ENCODE results near the gene SLC13A3.

The SLC13A3 gene, protein sequence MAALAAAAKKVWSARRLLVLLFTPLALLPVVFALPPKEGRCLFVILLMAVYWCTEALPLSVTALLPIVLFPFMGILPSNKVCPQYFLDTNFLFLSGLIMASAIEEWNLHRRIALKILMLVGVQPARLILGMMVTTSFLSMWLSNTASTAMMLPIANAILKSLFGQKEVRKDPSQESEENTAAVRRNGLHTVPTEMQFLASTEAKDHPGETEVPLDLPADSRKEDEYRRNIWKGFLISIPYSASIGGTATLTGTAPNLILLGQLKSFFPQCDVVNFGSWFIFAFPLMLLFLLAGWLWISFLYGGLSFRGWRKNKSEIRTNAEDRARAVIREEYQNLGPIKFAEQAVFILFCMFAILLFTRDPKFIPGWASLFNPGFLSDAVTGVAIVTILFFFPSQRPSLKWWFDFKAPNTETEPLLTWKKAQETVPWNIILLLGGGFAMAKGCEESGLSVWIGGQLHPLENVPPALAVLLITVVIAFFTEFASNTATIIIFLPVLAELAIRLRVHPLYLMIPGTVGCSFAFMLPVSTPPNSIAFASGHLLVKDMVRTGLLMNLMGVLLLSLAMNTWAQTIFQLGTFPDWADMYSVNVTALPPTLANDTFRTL

GRCh38 chr20:46651091-46651962 lies at the start of gene SLC13A3:
Gene SLC13A3 (minus strand): TSS chr20:46651459. CDS start chr20:46651421, 38 bp downstream.
- Mint-ChIP-seq H3K4me1 (no peaks in the 10 kb centered on the region), H3K27me3 (peaks cover 36% of the 10 kb centered on the region), H3K9me3 (peaks cover 6% of the 10 kb centered on the region), H3K36me3 (ENCODE audit: low read depth) (no peaks in the 10 kb centered on the region), H3K27ac (no peak within 1 kb of the TSS), H3K4me3 (no peak within 1 kb of the TSS)
- no peak for ATAC-seq
- no peak for DNase-seq

- Mint-ChIP-seq H3K9me3 (no peaks in the 10 kb centered on the region), H3K36me3 (ENCODE audit: low read depth) (no peaks in the 10 kb centered on the region), H3K4me1 (no peaks in the 10 kb centered on the region), H3K27ac (no peak overlapping the region), H3K27me3 (peaks cover 29% of the 10 kb centered on the region), H3K4me3 (no peak overlapping the region)
- ATAC-seq = no peak
- no peak for DNase-seq
These were observed 49.8 kb upstream of the SLC13A3 start for GRCh38 chr20:46701057-46701456.

- ATAC-seq (no peak), DNase-seq (no peak)
- Mint-ChIP-seq H3K27ac (no peak overlapping the region), H3K4me3 (no peak overlapping the region), H3K36me3 (ENCODE audit: low read depth) (no peaks in the 10 kb centered on the region), H3K27me3 (peaks cover 29% of the 10 kb centered on the region), H3K4me1 (peaks cover 4% of the 10 kb centered on the region), H3K9me3 (no peaks in the 10 kb centered on the region)
These were observed 49.2 kb upstream of the SLC13A3 start for GRCh38 chr20:46700481-46700880.

GRCh38 chr20:46699651-46700359 lies 48.5 kb upstream of the SLC13A3 start:
- Mint-ChIP-seq H3K4me3 (no peak overlapping the region), H3K4me1 (peaks cover 4% of the 10 kb centered on the region), H3K27me3 (peaks cover 29% of the 10 kb centered on the region), H3K9me3 (no peaks in the 10 kb centered on the region), H3K27ac (no peak overlapping the region), H3K36me3 (ENCODE audit: low read depth) (no peaks in the 10 kb centered on the region)
- ATAC-seq (no peak), DNase-seq (no peak)

DNA sequence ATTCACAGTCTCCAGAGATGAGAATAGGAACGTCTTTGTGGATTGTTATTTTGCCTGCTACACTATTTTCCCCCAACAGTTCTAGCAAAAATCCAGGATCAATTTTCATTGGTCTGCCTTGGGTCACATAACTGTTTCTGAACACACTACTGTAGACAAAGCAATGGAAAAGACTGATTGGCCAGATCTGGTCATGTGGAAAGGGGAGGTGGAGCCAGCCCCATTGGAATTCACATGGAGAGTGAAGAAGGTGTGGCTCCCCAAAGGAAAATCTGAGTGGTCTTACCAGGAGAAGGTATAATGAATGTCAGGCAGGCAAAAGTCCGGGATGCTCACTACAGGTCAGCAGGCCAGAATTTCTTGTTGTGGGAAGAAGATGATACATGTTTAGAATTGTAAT lies 47.5 kb upstream of the SLC13A3 start:
- peaks cover 24% of the 10 kb centered on the region for H3K27me3 Mint-ChIP-seq
- H3K9me3 Mint-ChIP-seq = no peaks in the 10 kb centered on the region
- no peak overlapping the region for H3K27ac Mint-ChIP-seq
- H3K36me3 Mint-ChIP-seq (ENCODE audit: low read depth) = no peaks in the 10 kb centered on the region
- no peak for ATAC-seq
- no peak overlapping the region for H3K4me3 Mint-ChIP-seq
- DNase-seq = no peak
- peaks cover 9% of the 10 kb centered on the region for H3K4me1 Mint-ChIP-seq

GRCh38 chr20:46696791-46697279 lies 45.6 kb upstream of the SLC13A3 start:
- ATAC-seq (no peak), DNase-seq (no peak)
- H3K9me3 Mint-ChIP-seq = no peaks in the 10 kb centered on the region
- H3K4me3 Mint-ChIP-seq = no peak overlapping the region
- H3K4me1 Mint-ChIP-seq = peaks cover 9% of the 10 kb centered on the region
- H3K27me3 Mint-ChIP-seq = peaks cover 22% of the 10 kb centered on the region
- no peak overlapping the region for H3K27ac Mint-ChIP-seq
- H3K36me3 Mint-ChIP-seq (ENCODE audit: low read depth) = no peaks in the 10 kb centered on the region

- peak; percentile 46 for ATAC-seq
These were observed 44.6 kb upstream of the SLC13A3 start for GRCh38 chr20:46695892-46696291.

DNA sequence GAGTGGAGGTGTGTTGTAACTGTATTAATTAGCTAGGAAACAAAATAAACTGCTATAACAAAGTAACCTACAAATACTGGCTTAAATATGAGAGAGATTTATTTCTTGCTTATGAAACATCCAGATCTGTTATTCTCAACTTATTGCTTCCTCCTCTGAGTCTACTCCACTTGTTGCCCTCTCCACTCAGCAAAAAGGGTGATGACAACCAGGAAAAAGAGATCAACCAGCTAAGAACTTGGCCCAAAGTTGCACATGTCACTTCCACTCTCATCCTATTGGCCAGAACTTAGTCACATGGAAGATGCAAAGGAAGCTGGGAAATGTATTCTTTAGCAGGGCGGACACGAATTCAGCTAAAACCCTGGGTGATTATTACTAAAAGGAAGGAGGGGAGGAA lies 43.2 kb upstream of the SLC13A3 start:
- ATAC-seq (no peak), DNase-seq (no peak)
- Mint-ChIP-seq H3K36me3 (ENCODE audit: low read depth) (no peaks in the 10 kb centered on the region), H3K9me3 (no peaks in the 10 kb centered on the region), H3K4me1 (peaks cover 21% of the 10 kb centered on the region), H3K27me3 (peaks cover 9% of the 10 kb centered on the region), H3K4me3 (no peak overlapping the region), H3K27ac (no peak overlapping the region)

More at GRCh38 chr20:46695892-46696291, 44.6 kb upstream of the SLC13A3 start:
- no peak for DNase-seq
- no peaks in the 10 kb centered on the region for H3K36me3 Mint-ChIP-seq (ENCODE audit: low read depth)
- peaks cover 20% of the 10 kb centered on the region for H3K27me3 Mint-ChIP-seq
- no peaks in the 10 kb centered on the region for H3K9me3 Mint-ChIP-seq
- H3K27ac Mint-ChIP-seq = no peak overlapping the region
- H3K4me1 Mint-ChIP-seq = peaks cover 11% of the 10 kb centered on the region
- H3K4me3 Mint-ChIP-seq = no peak overlapping the region

GRCh38 chr20:46691196-46691595 lies 39.9 kb upstream of the SLC13A3 start:
- peaks cover 13% of the 10 kb centered on the region for H3K36me3 Mint-ChIP-seq (ENCODE audit: low read depth)
- H3K9me3 Mint-ChIP-seq = no peaks in the 10 kb centered on the region
- H3K27me3 Mint-ChIP-seq = no peaks in the 10 kb centered on the region
- no peak for DNase-seq
- H3K4me3 Mint-ChIP-seq = no peak overlapping the region
- H3K27ac Mint-ChIP-seq = no peak overlapping the region
- ATAC-seq = no peak
- peaks cover 44% of the 10 kb centered on the region for H3K4me1 Mint-ChIP-seq

DNA sequence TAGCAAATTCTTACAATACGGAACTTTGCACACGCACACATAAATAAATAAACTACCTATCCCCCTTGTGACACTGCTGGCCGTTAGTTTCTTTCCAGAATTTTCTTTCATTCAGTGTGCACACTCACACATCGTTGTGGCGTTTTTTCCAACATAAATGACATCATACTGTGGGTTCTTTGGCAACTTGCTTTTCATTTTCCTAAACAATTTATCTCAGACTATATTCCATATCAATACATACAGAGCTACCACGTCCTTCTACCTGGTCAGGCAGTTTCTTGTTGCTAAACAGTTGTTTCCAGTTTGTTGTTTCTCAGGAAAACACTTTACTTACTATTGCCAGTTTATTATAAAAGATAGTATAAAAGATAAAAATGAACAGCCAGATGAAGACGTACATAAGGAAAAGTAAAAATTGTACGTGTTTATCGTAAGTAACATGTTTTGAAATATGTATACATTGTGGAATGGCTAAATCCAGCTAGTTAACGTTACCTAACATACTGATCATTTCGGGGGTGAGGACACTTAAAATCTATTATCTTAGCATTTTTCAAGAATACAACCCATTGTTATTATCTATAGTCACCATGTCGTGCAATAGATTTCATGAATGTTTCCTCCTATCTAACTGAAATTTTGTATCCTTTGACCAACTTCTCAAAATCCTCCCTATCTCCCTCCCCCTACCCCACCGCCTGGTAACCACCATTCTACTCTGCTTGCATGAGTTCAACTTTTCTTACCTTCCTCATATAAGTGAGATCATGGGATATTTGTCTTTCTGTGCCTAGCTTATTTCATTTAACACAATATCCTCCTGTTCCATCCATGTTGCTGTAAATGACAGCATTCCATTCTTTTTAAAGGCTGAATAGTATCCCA lies 39.2 kb upstream of the SLC13A3 start:
- DNase-seq (no peak), ATAC-seq (no peak)
- Mint-ChIP-seq H3K4me1 (peaks cover 46% of the 10 kb centered on the region), H3K4me3 (peak overlapping the region; percentile 93), H3K27ac (peak overlapping the region; percentile 89), H3K9me3 (no peaks in the 10 kb centered on the region), H3K27me3 (no peaks in the 10 kb centered on the region), H3K36me3 (ENCODE audit: low read depth) (peaks cover 19% of the 10 kb centered on the region)

GRCh38 chr20:46689754-46690085 lies 38.5 kb upstream of the SLC13A3 start:
- Mint-ChIP-seq H3K4me1 (peaks cover 50% of the 10 kb centered on the region), H3K36me3 (ENCODE audit: low read depth) (peaks cover 23% of the 10 kb centered on the region), H3K4me3 (peak overlapping the region; percentile 93), H3K27me3 (no peaks in the 10 kb centered on the region), H3K9me3 (no peaks in the 10 kb centered on the region), H3K27ac (peak overlapping the region; percentile 89)
- ATAC-seq (no peak), DNase-seq (no peak)

DNA sequence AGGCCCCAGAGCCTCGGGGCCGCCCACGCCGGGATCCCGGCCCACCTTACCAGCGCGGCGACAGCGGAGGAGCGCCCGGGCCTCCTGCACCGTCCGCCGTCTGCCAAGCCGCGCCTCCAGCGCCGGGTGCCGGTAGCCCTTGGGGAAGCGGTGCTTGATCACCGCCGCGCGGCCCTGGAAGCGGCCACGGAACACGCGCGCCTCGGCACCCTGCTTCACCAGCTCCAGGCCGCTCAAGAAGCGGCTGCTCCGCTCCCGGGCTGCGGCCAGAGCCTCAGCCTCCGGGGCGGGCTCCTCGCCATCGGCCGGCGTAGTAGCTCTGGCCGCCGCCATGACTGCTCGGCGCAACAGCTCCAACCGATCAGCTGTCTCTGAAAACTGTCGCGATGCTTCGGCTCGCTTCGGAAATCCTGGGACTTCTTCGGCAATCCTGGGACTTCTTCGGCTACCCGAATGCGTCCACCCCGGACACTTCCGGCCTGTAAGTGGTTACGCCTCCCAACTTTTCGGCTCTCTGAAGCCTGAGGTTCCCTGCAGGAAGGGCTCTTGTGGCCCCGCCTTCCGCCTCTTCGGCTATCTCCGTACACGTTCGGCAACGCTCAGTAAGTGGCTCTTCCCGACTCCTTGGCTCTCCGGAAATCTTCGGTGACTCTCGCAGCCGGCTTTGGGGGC lies 38.0 kb upstream of the SLC13A3 start, which contains the start of gene TP53RK:
TP53RK (minus strand) TSS at position 363 of the 672 bp plus-strand sequence; CDS start at position 333, 30 bp downstream.
- Mint-ChIP-seq H3K9me3 (no peaks in the 10 kb centered on the region), H3K27me3 (no peaks in the 10 kb centered on the region), H3K27ac (peak within 1 kb of the TSS; percentile 90), H3K4me3 (peak within 1 kb of the TSS; percentile 93), H3K4me1 (peaks cover 49% of the 10 kb centered on the region), H3K36me3 (ENCODE audit: low read depth) (peaks cover 23% of the 10 kb centered on the region)
- peak; percentile 95 for DNase-seq
- ATAC-seq = peak; percentile 97

Measured in activated naive CD8-positive, alpha-beta T cell treated with anti-CD3 and anti-CD28 coated beads, Interleukin-2, amount 50 U/mL, for 24 hours (primary cell).